ENCODE results near the gene INTS6.

GRCh38 chr13:51477149-51477548 lies 24.3 kb upstream of the INTS6 start:
- TF ChIP-seq CTCF (IDR thresholded peaks at IDR 0.05; ENCODE audit: low read depth, low read length, poor library complexity, severe bottlenecking) (no peak), EZH2phosphoT487 (IDR thresholded peaks at IDR 0.05; ENCODE audit: borderline replicate concordance, low read length) (no peak)
